ENCODE results near the gene SH2D7.

GRCh38 chr15:78046796-78047341, 45.5 kb upstream of the SH2D7 start:
- no peak for TF ChIP-seq CTCF (IDR thresholded peaks at IDR 0.05)
- no peak for TF ChIP-seq EZH2 (IDR thresholded peaks at IDR 0.05)

Measured in neural progenitor cell (in vitro differentiated cells).